Calu3 (cell line): ENCODE measurements around the gene SDK2. TPM values are rescaled to one million over a fixed set of nuclear protein-coding genes. Genes with fewer than 3 reads are reported as not detected.

Source experiments
- BruUV-seq: library from RNA; stranded (reverse); fragments of 400-500 nt; replicated peaks from 2 replicates; lab custom pipeline; 2021; lab: Mats Ljungman, UMichigan
- CTCF ChIA-PET: fragments of 300-600 bp; sonication (Branson Sonifier 250); formaldehyde crosslinking; loops from one replicate; lab custom pipeline; 2022; ENCODE audit warnings: antibody characterized with exemption; lab: Charles Lee
- DNase-seq: peaks from one replicate; pipeline ENCODE4 v3.0.0; 2022
- H3K27ac Mint-ChIP-seq: one replicate; pipeline ENCODE4 v1.8.0; 2022; ENCODE audit warnings: mixed read lengths; ENCODE audit not compliant: unreplicated experiment
- H3K27me3 Mint-ChIP-seq: one replicate; pipeline ENCODE4 v1.8.0; 2022; ENCODE audit warnings: mixed read lengths; ENCODE audit not compliant: unreplicated experiment
- H3K36me3 Mint-ChIP-seq: one replicate; pipeline ENCODE4 v1.8.0; 2022; ENCODE audit warnings: mild to moderate bottlenecking, moderate library complexity, mixed read lengths; ENCODE audit not compliant: insufficient read depth, unreplicated experiment
- H3K4me1 Mint-ChIP-seq: one replicate; pipeline ENCODE4 v1.8.0; 2022; ENCODE audit warnings: mild to moderate bottlenecking, low read depth, mixed read lengths; ENCODE audit not compliant: unreplicated experiment
- H3K4me3 Mint-ChIP-seq: one replicate; pipeline ENCODE4 v1.8.0; 2022; ENCODE audit warnings: mild to moderate bottlenecking, low read depth, moderate library complexity, mixed read lengths; ENCODE audit not compliant: unreplicated experiment
- H3K9me3 Mint-ChIP-seq: one replicate; pipeline ENCODE4 v1.8.0; 2022; ENCODE audit warnings: low read depth, mixed read lengths; ENCODE audit not compliant: unreplicated experiment
- CTCF ChIP-seq: fragments of 200-600 bp; IDR thresholded peaks from one replicate; pipeline ENCODE4 v1.8.0; 2022; ENCODE audit warnings: antibody characterized with exemption; ENCODE audit not compliant: unreplicated experiment
- intact Hi-C: fragments of 100-400 bp; cut with micrococcal nuclease; formaldehyde crosslinking; loops from one replicate; pipeline ENCODE4 v1.10.0; 2022; ENCODE audit not compliant: unreplicated experiment
- total RNA-seq: library from RNA; stranded (reverse); gene quantifications from 2 replicates; pipeline ENCODE4 v1.2.3, GENCODE V29; 2022

SDK2 gene
- total RNA-seq, 1 experiment from 2014 or later = not detected

- intact Hi-C loops = no loop called here
- no peaks in the 10 kb centered on the region for H3K9me3 Mint-ChIP-seq
- H3K36me3 Mint-ChIP-seq = no peaks in the 10 kb centered on the region
Observed at GRCh38 chr17:73447319-73447718, 196.9 kb downstream of the SDK2 start.

GRCh38 chr17:73446617-73447016, 197.6 kb downstream of the SDK2 start:
- intact Hi-C loops = no loop called here
- no TSS peak for BruUV-seq
- H3K4me3 Mint-ChIP-seq = no peak overlapping the region
- TF ChIP-seq CTCF = no peak
- CTCF ChIA-PET = no interaction called here
- no peak for DNase-seq
- H3K9me3 Mint-ChIP-seq = no peaks in the 10 kb centered on the region
- peaks cover 64% of the 10 kb centered on the region for H3K27me3 Mint-ChIP-seq
- H3K4me1 Mint-ChIP-seq = no peaks in the 10 kb centered on the region
- H3K36me3 Mint-ChIP-seq = no peaks in the 10 kb centered on the region
- no peak overlapping the region for H3K27ac Mint-ChIP-seq

More at GRCh38 chr17:73447319-73447718, 196.9 kb downstream of the SDK2 start:
- no peak for DNase-seq
- CTCF ChIA-PET = no interaction called here
- Mint-ChIP-seq H3K4me3 (no peak overlapping the region), H3K27ac (no peak overlapping the region), H3K27me3 (peaks cover 71% of the 10 kb centered on the region), H3K4me1 (no peaks in the 10 kb centered on the region)
- no TSS peak for BruUV-seq
- no peak for TF ChIP-seq CTCF

- no peak for TF ChIP-seq CTCF
- BruUV-seq = no TSS peak
Observed at GRCh38 chr17:73445466-73445865, 198.8 kb downstream of the SDK2 start.

GRCh38 chr17:73444021-73444420, 200.2 kb downstream of the SDK2 start:
- Mint-ChIP-seq H3K36me3 (no peaks in the 10 kb centered on the region), H3K27me3 (peaks cover 49% of the 10 kb centered on the region), H3K27ac (no peak overlapping the region), H3K4me1 (no peaks in the 10 kb centered on the region), H3K9me3 (peaks cover 5% of the 10 kb centered on the region), H3K4me3 (no peak overlapping the region)
- TF ChIP-seq CTCF = no peak
- no TSS peak for BruUV-seq
- no peak for DNase-seq
- CTCF ChIA-PET = interaction anchor here (0.7 kb wide), 1 partner anchor 665 kb away, joined by 4 read pairs; no protein-coding TSS in a partner anchor
- intact Hi-C loops = no loop called here

More at GRCh38 chr17:73445466-73445865, 198.8 kb downstream of the SDK2 start:
- CTCF ChIA-PET = no interaction called here
- H3K9me3 Mint-ChIP-seq = peaks cover 3% of the 10 kb centered on the region
- H3K27ac Mint-ChIP-seq = no peak overlapping the region
- no peak for DNase-seq
- H3K36me3 Mint-ChIP-seq = no peaks in the 10 kb centered on the region
- no peaks in the 10 kb centered on the region for H3K4me1 Mint-ChIP-seq
- no peak overlapping the region for H3K4me3 Mint-ChIP-seq
- peaks cover 52% of the 10 kb centered on the region for H3K27me3 Mint-ChIP-seq
- intact Hi-C loops = no loop called here
